HG03571 (cell line): Measurements from ENCODE around the gene SRD5A2.

ENCODE experiments used
- ATAC-seq: cut with Tn5 transposase; IDR thresholded peaks from one replicate; pipeline ENCODE4 v1.9.1; 2021; ENCODE audit not compliant: unreplicated experiment

Gene SRD5A2

GRCh38 chr2:31580321-31581117 lies at the start of gene SRD5A2:
Gene SRD5A2, minus strand, starts transcription at chr2:31580938. Its CDS starts 38 bp downstream, at chr2:31580900.
- no peak for ATAC-seq

GRCh38 chr2:31606509-31606908 lies 25.8 kb upstream of the SRD5A2 start:
- no peak for ATAC-seq

- no peak for ATAC-seq
These were observed 18.0 kb upstream of the SRD5A2 start for GRCh38 chr2:31598694-31599093.

GRCh38 chr2:31586230-31586629 lies 5.5 kb upstream of the SRD5A2 start:
- no peak for ATAC-seq

GRCh38 chr2:31581124-31581795 lies 522 bp upstream of the SRD5A2 start:
- ATAC-seq = no peak

GRCh38 chr2:31579996-31580320 lies 780 bp downstream of the SRD5A2 start:
- no peak for ATAC-seq

- no peak for ATAC-seq
These were observed 2.4 kb downstream of the SRD5A2 start for GRCh38 chr2:31578316-31578715.

GRCh38 chr2:31577143-31577542 lies 3.6 kb downstream of the SRD5A2 start:
- no peak for ATAC-seq

GRCh38 chr2:31568585-31569201 lies 12.0 kb downstream of the SRD5A2 start:
- no peak for ATAC-seq

- ATAC-seq = no peak
These were observed 13.1 kb downstream of the SRD5A2 start for GRCh38 chr2:31567679-31568078.

- no peak for ATAC-seq
These were observed 17.4 kb downstream of the SRD5A2 start for GRCh38 chr2:31563273-31563839.

GRCh38 chr2:31561823-31562222 lies 18.9 kb downstream of the SRD5A2 start:
- ATAC-seq = no peak

- no peak for ATAC-seq
These were observed 22.1 kb downstream of the SRD5A2 start for GRCh38 chr2:31558401-31559295.

GRCh38 chr2:31556940-31557339 lies 23.8 kb downstream of the SRD5A2 start:
- no peak for ATAC-seq

GRCh38 chr2:31555967-31556706 lies 24.6 kb downstream of the SRD5A2 start:
- ATAC-seq = no peak

- no peak for ATAC-seq
These were observed 27.4 kb downstream of the SRD5A2 start for GRCh38 chr2:31553362-31553761.

- no peak for ATAC-seq
These were observed 33.3 kb downstream of the SRD5A2 start for GRCh38 chr2:31547485-31547884.

- no peak for ATAC-seq
These were observed 38.9 kb downstream of the SRD5A2 start for GRCh38 chr2:31541853-31542252.

GRCh38 chr2:31539505-31539904 lies 41.2 kb downstream of the SRD5A2 start:
- no peak for ATAC-seq

- ATAC-seq = no peak
These were observed 45.0 kb downstream of the SRD5A2 start for GRCh38 chr2:31535768-31536167.
